Glutamatergic neuron (in vitro differentiated cells): Measurements from ENCODE around the gene TANGO2. TPM values are rescaled to one million over a fixed set of nuclear protein-coding genes. Genes with fewer than 3 reads are reported as not detected.

Source experiments
- DNase-seq: peaks from one replicate; pipeline ENCODE4 v3.0.0; 2022
- H3K27ac Mint-ChIP-seq: one replicate; pipeline ENCODE4 v1.8.0; 2020; ENCODE audit warnings: mild to moderate bottlenecking, mixed read lengths, inconsistent platforms; ENCODE audit not compliant: unreplicated experiment
- H3K27me3 Mint-ChIP-seq: one replicate; pipeline ENCODE4 v1.8.0; 2020; ENCODE audit warnings: mild to moderate bottlenecking, moderate library complexity, mixed read lengths, inconsistent platforms; ENCODE audit not compliant: unreplicated experiment
- H3K36me3 Mint-ChIP-seq: one replicate; pipeline ENCODE4 v1.8.0; 2020; ENCODE audit warnings: mild to moderate bottlenecking, mixed read lengths, inconsistent platforms; ENCODE audit not compliant: unreplicated experiment
- H3K4me1 Mint-ChIP-seq: one replicate; pipeline ENCODE4 v1.8.0; 2020; ENCODE audit warnings: mild to moderate bottlenecking, low read depth, mixed read lengths, inconsistent platforms; ENCODE audit not compliant: unreplicated experiment
- H3K4me3 Mint-ChIP-seq: one replicate; pipeline ENCODE4 v1.8.0; 2020; ENCODE audit warnings: mild to moderate bottlenecking, mixed read lengths, inconsistent platforms; ENCODE audit not compliant: unreplicated experiment
- H3K9me3 Mint-ChIP-seq: one replicate; pipeline ENCODE4 v1.8.0; 2020; ENCODE audit warnings: mild to moderate bottlenecking, moderate library complexity, mixed read lengths, inconsistent platforms; ENCODE audit not compliant: unreplicated experiment
- total RNA-seq: library from RNA; stranded (reverse); fragmentation: NEBNext Ultra II Directional; extraction: Animal tissue kit (Norgen Biotek cat#: 25700); gene quantifications from one replicate; pipeline ENCODE4 v1.2.1, GENCODE V29; 2021; ENCODE audit not compliant: unreplicated experiment
- TF ChIP-seq, protein P1 (sequence below): fragments of 200-600 bp; sonication (generic); IDR thresholded peaks from one replicate; pipeline ENCODE4 v1.5.0; 2021; ENCODE audit not compliant: partially characterized antibody, unreplicated experiment

Gene TANGO2
- total RNA-seq, 1 donor from 2014 or later: 31.8 TPM

DNA sequence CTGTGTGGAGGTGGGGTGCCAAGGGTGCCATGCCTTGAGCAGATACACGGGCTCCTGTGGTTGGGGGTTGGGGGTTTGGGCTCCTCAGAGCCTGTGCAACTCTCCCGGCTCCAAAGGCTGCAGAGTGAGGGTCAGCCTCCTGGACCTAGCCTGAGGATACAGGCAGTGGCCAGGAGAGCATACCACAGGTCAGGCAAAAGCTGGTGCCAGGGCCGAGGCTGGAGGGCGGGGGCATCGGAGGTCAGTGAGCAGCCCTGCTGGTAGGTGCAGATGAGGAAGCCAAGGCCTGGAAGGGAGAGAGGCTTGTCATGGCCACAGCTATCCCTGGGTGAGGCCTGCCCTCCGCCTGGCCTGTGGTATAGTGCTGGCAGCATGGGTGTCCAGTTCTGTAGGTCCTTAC, 33.6 kb downstream of the TANGO2 start:
- Mint-ChIP-seq H3K4me3 (no peak overlapping the region), H3K27ac (no peak overlapping the region), H3K36me3 (no peaks in the 10 kb centered on the region), H3K27me3 (peaks cover 4% of the 10 kb centered on the region), H3K4me1 (no peaks in the 10 kb centered on the region), H3K9me3 (no peaks in the 10 kb centered on the region)
- no peak for DNase-seq
- TF ChIP-seq, protein P1, sequence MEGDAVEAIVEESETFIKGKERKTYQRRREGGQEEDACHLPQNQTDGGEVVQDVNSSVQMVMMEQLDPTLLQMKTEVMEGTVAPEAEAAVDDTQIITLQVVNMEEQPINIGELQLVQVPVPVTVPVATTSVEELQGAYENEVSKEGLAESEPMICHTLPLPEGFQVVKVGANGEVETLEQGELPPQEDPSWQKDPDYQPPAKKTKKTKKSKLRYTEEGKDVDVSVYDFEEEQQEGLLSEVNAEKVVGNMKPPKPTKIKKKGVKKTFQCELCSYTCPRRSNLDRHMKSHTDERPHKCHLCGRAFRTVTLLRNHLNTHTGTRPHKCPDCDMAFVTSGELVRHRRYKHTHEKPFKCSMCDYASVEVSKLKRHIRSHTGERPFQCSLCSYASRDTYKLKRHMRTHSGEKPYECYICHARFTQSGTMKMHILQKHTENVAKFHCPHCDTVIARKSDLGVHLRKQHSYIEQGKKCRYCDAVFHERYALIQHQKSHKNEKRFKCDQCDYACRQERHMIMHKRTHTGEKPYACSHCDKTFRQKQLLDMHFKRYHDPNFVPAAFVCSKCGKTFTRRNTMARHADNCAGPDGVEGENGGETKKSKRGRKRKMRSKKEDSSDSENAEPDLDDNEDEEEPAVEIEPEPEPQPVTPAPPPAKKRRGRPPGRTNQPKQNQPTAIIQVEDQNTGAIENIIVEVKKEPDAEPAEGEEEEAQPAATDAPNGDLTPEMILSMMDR: no peak

DNA sequence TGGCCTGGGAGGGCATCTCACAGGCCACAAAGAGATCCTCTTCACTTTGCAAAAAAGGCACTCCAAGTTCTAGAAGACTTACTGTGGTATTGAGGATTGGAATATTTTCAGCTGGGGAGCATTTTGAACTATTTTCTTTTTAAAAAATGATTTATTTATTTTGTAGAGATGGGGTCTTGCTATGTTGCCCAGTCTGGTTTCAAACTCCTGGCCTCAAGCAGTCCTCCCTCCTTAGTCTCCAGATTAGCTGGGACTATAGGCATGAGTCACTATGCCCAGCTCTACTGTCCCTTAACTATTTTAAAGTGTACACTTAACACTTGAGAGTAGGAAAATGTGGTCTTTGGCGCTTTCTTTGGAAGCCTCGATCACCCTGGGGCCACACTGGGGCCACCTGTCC, 34.2 kb downstream of the TANGO2 start:
- H3K27ac Mint-ChIP-seq: no peak overlapping the region
- no peak for DNase-seq
- TF ChIP-seq, protein P1: no peak
- H3K4me3 Mint-ChIP-seq: no peak overlapping the region
- H3K9me3 Mint-ChIP-seq: no peaks in the 10 kb centered on the region
- H3K4me1 Mint-ChIP-seq: no peaks in the 10 kb centered on the region
- H3K36me3 Mint-ChIP-seq: no peaks in the 10 kb centered on the region
- H3K27me3 Mint-ChIP-seq: peaks cover 4% of the 10 kb centered on the region

DNA sequence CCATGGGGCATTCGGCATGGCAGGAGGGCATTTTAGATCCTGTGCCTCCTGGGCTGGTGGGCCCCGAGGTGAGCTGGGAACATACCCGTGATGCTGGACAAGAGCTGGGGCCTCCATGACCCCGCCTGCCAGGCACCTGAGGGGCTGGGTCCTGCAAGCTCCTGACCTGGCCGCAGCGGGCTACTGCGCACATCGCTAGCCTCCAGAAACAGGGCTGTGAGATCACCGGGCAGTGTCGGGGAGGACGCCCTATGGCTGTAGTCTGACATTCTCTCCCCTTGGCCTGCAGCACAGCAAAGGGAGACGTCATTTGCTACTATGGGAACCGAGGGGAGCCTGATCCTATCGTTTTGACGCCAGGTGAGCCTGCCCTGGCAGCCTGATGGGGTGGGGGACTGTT, 34.7 kb downstream of the TANGO2 start:
- DNase-seq: no peak
- TF ChIP-seq, protein P1: no peak
- no peaks in the 10 kb centered on the region for H3K36me3 Mint-ChIP-seq
- H3K27me3 Mint-ChIP-seq: peaks cover 4% of the 10 kb centered on the region
- no peaks in the 10 kb centered on the region for H3K4me1 Mint-ChIP-seq
- no peak overlapping the region for H3K4me3 Mint-ChIP-seq
- no peaks in the 10 kb centered on the region for H3K9me3 Mint-ChIP-seq
- H3K27ac Mint-ChIP-seq: no peak overlapping the region

DNA sequence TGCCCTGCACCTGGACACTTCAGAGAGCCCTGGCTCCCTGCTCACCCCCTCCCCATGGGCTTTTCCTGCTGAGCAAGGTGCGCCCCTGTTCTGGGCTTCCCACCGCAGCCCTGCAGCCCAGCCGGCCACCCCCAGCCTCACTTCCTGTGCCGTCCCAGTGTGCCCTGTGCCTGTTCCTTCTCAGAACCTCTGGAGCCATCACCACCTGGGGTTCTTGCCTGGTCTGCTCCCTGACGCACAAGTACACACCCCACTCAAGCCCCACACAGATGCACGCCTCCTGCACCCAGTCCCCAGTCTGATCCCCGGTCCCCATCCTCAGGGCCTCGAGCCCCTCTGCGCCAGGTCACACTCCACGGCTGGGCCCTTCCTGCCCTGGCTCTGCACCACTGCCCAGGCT, 35.3 kb downstream of the TANGO2 start:
- DNase-seq: no peak
- Mint-ChIP-seq H3K36me3 (no peaks in the 10 kb centered on the region), H3K27ac (no peak overlapping the region), H3K4me3 (no peak overlapping the region), H3K9me3 (no peaks in the 10 kb centered on the region), H3K27me3 (peaks cover 4% of the 10 kb centered on the region), H3K4me1 (no peaks in the 10 kb centered on the region)
- TF ChIP-seq, protein P1: no peak

DNA sequence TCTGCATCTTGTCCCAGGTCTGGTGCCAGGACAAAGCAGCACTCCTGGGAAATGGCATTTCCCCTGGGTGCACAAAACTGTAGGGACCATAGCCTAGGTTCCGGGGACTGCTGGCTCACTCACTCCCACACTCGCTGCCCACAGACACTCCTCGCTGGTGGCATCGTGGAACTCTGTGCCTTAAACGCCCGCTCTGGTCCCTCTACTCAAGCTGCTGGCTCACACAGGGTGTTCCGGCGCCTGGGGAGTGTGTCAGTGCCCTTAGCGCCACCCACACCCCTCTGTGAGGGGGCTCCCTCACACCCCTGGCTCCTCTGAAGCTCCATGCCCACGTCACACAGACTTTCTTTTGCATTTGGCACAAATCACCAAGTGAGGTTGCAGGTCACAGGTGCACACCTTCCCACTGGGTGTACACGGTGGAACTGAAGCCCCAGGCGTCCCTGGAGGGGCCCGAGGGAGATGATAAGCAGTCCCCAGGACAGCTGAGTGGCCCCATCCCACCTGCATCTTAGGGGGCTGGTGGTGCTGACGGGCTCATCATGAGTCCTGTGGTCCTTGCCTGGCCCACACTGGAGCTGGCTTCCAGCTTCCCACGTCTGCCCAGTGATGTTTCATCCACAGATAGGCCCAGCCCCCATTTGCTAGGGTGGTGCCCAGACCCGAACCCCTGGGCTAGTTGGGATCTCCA, 35.9 kb downstream of the TANGO2 start:
- Mint-ChIP-seq H3K36me3 (no peaks in the 10 kb centered on the region), H3K4me1 (no peaks in the 10 kb centered on the region), H3K27ac (no peak overlapping the region), H3K27me3 (peaks cover 4% of the 10 kb centered on the region), H3K9me3 (no peaks in the 10 kb centered on the region), H3K4me3 (no peak overlapping the region)
- TF ChIP-seq, protein P1: no peak
- DNase-seq: no peak
